ACHN (cell line): ENCODE measurements around the gene MYO5C.

Experiments used
- DNase-seq: peaks from one replicate; pipeline ENCODE4 v3.0.0-alpha.2; 2015
- in situ Hi-C: cut with HindIII; loops from 2 replicates; pipeline ENCODE4 v1.10.0; 2017; ENCODE audit warnings: low sequenced_read_pairs, low pct_ligation_motif_present, low pct_unique_long_range_greater_than_20kb

Gene MYO5C

DNA sequence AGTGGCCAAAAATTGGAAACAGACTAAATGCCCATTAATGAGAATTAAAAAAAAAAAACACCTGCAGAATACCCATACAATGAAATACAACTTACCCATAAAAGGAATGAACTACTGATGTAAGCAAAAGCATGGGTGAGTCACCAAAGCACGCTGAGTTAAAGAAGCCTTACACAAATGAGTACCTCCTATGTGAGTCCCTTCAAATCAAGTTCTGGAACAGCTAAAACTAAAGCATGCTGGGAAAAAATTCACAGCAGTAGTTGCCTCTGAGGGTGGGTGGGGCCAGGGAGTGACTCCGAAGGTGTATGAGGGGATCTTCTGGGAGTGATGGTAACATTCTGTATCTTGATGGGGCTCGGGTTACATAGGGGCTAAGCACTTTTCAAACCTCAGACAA is 11.4 kb downstream of the MYO5C start:
- in situ Hi-C loops = no loop called here
- peak; percentile 3 for DNase-seq

DNA sequence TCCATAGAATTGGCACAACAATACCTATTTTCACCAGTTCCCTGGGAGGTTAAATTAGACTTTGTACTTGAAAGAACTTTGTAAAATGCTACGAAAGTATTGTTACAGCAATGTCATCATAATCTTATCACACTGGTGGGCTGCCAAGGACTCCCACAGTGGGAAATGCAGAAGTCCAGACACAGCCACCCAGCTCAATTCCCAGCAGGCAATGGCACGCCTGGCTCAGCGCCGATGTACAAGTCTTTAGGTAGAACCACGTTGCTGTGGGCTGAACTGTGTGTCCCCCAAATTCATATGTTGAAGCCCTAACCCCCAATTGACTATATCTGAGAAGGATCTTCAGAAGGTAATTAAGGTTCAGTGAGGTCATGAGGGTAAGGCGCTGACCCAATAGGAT is 12.3 kb downstream of the MYO5C start:
- DNase-seq = no peak
- in situ Hi-C loops = no loop called here

DNA sequence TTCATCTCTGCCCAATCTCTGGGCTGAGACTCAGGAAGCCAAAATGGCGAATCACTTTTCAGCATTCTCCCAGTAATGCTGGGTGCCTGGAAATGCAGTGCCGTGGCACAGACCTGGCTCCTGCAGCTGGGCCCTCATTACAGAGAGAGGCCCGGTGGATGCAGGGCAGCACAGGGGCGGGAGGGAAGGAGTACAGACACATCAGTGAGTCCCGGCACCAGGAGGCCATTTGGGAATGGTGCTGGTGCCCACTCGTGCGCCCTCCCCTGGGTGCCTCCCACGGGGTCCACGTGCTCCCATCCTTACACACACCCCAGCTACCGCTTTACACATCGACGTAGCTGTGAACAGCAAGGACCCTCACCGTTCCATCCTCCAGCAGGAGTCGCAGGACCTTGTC is 13.2 kb downstream of the MYO5C start:
- DNase-seq = no peak
- in situ Hi-C loops = no loop called here

DNA sequence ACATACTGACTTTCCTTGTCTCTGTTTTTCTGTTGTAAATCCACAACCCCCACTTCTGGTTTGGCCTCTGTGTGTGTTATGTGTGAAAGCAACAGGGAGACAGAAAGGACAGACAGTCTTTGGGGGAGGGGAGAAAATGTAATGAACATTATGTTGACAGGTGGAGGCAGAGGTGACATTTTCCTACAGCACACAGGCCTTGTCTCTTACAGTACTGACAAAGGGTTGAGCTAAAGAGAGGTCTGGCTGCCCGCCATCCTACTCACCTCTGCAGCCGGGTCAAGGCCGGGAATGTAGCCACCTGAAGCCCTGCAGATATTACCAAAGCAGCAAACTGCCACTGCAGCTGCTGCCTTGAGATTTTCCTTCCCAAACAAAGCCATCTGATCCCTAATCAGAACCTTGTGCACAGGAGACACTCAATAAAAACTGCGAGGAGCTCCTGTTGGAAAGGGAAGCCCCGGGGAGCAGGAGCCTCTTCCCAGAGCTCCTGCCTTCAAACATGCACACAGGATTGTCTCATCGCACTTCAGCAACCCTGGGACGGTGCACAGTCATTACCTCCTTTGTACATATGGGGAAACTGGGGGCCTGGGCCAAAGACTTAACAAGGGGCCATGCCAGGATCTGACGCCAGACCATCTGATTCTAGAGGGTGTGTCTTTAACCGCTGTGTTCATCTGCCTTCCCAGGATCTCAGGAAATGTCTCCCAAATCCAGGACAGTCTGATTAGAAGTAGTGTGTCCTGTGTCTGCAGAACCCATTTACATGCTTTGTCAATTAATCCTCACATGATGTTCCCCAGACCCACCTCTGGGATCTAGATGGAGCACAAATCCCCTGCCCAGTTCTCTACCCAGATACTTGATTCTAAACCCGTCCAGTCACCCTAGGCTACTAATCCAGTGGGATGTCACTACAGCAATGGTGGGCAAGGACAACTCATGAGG is 14.2 kb downstream of the MYO5C start:
- in situ Hi-C loops = no loop called here

DNA sequence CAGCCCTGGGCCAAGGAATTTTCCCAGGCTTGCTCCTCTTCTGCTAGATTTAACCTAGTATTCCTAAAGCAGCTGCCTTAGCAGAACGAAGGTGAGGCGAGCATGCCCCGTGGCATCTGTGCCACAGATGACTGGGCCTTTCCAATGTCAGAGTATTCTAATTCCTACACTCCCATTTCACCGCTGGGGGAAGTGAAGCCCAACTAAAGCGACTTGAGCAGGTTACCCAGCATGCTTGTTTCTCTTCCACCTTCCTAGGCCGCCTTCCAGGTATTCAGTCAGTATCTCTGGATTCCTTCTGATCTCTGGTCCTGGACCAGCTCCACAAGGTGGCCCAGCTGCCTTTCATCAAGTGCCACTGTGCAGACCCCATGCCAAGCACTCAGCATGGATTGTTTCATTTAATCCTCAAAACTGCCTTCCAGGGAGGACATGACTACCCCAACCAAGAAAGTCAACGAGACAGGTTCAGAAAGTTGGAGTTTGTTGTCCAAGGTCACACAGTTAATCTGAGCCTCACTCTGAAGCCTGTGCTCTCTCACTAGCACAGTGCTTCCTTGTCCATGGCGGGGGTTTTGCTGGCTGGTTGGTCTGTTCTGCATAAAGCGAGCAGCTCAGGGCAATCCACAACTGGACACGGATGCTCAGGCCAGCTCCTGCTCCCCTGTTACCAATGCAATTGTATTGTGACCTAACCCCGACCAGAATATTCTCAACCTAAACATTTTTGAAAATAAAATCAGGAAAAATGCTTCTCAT is 15.1 kb downstream of the MYO5C start:
- DNase-seq = no peak
- in situ Hi-C loops = no loop called here

More for the DNA sequence above, 14.2 kb downstream of the MYO5C start:
- no peak for DNase-seq

DNA sequence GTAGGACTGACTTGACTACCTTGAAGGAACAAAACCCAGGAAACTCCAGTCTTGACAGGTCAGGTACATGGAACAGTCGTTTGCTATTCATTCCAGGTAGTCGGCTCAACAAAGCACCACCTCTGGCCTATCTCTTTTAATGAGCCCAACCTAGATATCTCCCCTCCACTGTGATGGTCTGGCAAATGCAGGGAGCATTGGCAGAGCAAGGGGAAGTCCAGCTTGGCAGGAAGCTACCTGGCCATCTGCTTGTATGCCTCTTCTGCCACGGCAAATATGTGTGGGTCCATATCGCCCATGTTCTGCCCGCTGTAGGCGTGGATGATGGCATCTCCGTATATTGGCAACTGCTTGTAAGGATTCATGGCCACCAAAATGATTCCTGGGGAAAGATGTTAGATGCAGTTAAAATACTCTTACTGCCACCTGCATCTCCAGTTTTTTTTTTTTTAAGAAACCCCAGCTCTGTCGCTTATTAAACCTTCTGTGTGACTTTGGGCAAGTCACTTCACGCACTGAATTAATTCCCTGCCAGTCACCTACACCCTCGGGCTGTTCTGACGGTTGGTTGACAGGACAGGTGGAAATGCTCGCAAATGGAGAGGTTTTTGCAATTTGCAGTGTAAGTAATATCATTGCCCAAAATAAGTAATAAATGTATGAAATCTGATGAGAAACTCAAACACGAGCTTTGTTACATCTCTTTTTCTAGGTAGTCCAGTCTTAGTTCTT is 16.8 kb downstream of the MYO5C start:
- in situ Hi-C loops = no loop called here
- DNase-seq = no peak

DNA sequence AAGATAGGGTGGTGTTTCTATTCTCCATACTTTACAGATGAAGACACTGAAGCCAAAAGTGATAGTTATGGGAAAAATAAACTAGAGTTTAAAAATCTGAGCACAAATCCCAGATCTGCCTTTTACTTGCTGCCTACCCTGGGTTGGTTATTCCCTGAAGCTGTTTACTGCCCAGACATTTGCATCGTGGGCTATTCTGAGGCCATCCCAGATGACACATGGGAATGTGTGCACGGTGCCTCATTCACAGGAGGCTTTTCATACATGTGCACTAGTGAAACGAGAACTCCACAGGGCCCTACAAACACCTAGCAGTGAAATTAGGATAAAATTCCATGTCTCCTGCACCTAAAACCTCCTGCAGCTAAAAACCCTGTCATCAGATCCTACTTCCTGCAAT is 17.5 kb downstream of the MYO5C start:
- no peak for DNase-seq
- in situ Hi-C loops = no loop called here

DNA sequence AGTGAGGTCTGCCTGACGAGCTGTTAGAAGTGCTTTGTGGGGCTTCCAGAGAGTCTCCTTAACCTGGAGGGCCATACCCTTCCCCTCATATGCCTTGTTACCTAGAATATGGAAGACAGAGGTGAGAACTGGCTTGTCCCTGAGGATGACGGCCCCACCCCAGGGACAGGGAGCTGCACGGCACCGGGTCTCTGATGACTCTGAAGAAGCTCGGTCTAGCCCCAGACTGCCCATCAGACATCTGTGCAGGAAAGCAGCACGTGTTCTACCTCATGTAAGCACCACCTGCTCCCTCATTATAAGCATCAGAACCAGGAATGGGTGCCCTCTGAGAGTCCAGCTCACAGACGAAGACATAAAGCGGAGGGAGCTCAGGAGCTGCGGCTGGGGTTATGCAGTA is 18.0 kb downstream of the MYO5C start:
- in situ Hi-C loops = no loop called here
- DNase-seq = no peak

DNA sequence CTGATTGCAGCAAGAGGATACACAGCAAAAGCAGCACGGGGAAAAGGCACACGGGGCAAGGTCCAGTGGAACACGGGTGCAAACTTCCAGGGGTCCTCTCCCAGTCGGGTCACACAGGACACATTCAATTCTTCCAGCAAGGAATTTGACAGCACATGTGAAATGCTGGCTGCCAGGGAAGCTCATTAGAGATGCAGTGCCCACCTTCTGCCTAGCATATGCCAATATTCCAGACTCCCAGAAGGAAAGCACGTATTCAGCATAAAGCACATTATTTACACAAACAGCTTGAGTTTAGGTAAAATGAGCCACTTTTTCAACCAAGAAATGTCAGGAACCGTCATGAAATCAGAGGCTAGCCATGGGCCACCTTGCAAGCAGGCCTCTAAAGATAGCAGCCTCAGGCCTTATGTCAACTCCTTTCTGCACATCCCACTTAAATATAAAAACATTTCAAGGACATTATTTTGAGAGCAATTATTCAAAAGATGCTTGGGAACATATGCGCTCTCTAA is 19.3 kb downstream of the MYO5C start:
- in situ Hi-C loops = no loop called here
- no peak for DNase-seq

DNA sequence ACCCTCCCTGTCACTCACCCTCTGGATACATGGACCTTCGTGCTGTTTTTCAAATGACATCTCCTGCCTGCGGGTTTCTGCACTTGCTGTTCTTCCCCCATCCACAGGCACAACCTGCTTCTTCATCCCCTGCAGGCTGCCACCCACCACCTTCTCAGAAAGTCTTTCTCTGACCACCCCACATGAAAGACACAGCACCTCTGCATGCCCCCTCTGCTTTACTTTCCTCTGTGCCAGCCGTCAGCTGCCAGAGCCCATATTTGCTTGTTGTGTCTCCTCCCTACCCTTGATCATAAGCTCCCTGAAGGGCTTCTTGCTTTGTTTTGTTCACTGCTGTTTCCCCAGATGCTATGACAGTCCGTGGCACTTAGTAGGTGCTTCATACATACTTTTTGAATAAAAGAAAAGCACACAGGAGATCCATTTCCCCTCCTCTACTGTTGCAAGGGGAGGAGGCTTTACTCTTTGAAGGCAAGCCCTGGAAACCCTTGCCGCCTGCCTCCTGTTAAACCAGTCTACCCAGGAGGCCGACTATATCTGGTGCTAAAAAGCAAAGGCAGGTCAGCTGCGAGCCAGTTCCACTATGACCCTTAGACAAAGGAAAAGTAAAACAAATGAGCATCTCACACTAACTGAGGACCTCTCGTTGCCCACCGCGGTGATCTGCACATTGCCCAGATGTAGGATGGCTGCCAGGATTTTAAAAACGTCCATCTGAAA is 31.9 kb downstream of the MYO5C start:
- no peak for DNase-seq
- in situ Hi-C loops = loop anchor here (25.0 kb wide), 1 partner anchor 474 kb away; no protein-coding TSS in a partner anchor

DNA sequence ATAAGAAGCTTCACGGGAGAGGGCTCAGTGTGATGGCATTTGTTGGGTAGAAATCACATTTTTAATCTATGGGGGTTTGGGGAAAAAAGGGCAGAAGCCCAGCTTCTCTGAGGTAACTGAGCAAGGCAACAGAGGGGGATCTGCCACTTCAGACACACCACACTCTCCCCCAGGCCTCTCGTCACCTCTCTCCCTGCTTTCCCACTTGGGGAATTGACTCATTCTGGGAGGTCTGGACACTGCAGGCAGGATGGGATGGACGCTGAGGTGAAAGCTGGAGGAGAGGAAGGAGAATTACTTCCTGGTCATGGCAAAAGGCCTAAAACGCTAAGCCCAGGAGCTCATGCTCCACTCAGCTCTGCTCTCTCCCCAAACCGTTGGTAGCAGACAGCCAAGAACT is 33.2 kb downstream of the MYO5C start:
- no peak for DNase-seq
- in situ Hi-C loops = loop anchor here (25.0 kb wide), 1 partner anchor 475 kb away; no protein-coding TSS in a partner anchor

DNA sequence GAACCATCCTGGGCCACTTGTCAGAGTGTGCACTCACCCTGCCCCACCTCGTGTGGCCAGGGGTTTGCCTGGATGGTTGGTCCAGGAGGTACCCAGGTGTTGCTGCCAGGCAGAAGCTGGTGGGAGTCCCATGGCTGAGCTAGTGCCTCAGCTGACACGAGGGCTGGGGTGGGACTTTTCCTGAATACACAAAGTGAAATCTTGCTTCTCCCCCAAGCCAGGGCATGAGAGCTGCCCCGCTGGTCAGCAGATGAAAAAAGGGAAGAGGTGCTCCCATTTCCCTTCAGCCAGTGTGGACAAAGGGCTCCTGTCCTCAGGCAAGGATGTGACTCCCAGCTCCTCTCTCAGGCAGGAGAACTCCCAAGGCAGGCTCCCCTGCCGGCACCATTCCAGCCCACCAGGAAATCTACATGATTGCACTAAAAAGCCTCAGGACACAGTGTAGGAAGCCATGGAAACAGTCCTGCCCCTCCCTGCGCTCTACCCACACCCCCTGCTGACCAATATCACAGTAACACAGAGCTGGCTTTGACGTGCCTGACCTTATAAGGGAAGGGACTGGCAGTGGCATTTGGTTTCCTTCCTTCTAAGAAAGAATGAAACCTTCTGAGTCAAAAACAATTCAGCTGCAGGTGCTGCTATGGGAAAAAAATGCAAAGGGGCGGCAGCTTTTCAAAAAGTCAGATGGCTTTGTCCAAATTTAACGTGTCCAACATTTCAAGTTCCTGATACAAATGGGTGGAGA is 33.9 kb downstream of the MYO5C start:
- in situ Hi-C loops = loop anchor here (25.0 kb wide), 1 partner anchor 476 kb away; no protein-coding TSS in a partner anchor
- DNase-seq = no peak

DNA sequence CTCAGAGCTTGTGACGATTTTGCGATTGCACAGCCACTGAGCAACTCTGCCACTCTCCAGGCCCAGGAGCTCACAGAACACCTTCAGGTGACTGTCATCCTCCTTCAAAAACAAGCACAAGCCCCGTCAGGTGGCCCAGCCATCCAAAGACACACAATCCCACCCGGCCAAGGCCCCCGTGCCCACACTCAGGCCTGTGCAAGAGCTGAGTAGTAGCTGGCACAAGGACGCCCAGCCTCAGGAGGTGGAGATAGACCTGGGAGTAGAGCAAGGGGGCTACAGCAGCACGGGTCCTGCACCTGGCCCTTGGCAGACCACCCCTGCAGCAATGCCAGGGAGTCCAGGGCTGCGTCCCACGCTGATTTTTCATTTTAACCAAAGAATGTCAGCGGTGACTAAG is 34.6 kb downstream of the MYO5C start:
- DNase-seq = no peak
- in situ Hi-C loops = loop anchor here (25.0 kb wide), 1 partner anchor 476 kb away; no protein-coding TSS in a partner anchor

DNA sequence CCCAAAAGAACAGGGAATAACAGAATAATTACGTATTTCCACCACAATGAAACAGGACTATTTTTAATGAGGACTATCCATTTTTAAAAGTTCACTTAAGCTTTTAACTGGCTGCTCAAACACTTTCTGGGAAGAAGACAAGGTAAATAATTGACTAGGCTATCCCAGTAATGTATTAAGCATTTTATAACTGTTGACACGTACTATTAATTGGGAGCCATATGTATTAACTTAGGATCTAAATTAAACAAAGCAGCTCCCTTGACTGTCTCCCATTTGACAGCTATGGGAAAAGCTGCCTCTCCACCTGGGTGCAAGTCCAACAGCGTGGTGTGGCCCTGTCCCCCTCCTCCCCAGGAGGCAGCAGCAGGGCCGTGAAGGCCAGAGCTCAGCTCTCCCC is 36.1 kb downstream of the MYO5C start:
- DNase-seq = no peak
- in situ Hi-C loops = loop anchor here (25.0 kb wide), 1 partner anchor 478 kb away; no protein-coding TSS in a partner anchor

DNA sequence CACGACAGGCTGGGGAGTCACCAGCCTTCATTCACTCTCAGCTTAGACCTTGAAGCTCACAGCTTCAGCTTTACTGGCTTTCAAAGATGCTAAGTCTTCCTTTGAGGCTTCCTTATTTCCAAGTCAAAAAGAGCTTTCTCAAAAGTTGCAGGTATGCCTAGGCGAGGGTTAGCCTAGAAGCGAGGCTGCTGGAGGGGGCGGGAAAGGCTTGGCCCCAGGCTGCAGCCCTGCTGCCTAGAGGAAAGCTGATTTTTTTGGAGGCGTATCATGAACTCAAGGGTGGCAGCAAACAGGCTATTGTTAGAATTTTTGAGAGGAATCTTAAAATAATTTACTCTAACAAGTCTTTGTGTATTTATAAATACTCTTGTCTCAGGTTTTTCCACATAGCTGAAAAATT is 37.1 kb downstream of the MYO5C start:
- in situ Hi-C loops = loop anchor here (25.0 kb wide), 1 partner anchor 479 kb away; no protein-coding TSS in a partner anchor
- DNase-seq = no peak

DNA sequence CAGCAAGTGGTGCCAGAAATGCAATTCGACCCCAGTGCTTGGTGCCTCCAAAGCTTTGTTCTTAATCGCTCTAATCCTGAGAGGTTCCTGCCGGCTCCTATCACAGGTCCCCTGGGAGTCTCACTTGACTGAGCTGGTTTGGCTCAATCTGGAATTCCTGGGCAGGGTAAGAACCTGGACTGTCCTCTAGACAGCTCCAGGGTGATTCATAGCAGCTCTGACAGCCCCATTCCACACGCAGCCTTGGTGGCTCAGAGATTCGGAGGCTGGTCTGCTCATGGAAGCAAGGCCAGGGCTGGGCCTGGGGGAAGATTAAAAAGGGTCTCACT is 37.9 kb downstream of the MYO5C start:
- DNase-seq = peak; percentile 75
- in situ Hi-C loops = loop anchor here (25.0 kb wide), 1 partner anchor 480 kb away; no protein-coding TSS in a partner anchor
